ENCODE measurements around the gene TBRG4.

TBRG4 gene

DNA sequence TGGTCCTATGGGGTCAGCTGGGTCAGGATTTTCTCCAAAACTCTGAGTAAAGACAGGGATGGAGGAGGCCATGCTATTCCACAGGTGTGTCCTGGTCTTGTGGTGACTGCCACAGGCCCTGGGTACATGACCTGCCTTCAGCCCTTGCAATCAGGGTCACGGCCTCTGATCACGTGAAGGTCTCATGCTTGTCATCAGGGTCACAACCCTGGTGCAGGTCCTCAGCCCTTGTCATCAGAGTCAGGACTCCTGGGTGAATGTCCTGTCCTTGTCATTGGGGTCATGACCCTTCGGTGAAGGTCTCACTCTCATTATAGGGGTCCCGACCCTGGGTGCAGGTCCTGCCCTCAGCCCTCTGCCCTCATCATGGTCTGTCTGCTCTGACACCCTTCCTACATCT lies 21.9 kb upstream of the TBRG4 start:
- H4K20me1 ChIP-seq (ENCODE audit: control insufficient read depth, insufficient read depth, low read depth, low read length), result no peaks in the 10 kb centered on the region
- no peaks in the 10 kb centered on the region for H3K36me3 ChIP-seq (ENCODE audit: control insufficient read depth, low read length)
- H3K9me3 ChIP-seq (ENCODE audit: control insufficient read depth, insufficient read depth, low read length), result no peaks in the 10 kb centered on the region
- H3K4me3 ChIP-seq (ENCODE audit: low read length), result no peak overlapping the region
- peaks cover 4% of the 10 kb centered on the region; the same call in 1 of the 2 replicates for H3F3A ChIP-seq (ENCODE audit: control insufficient read depth, insufficient read depth)
- H3K79me2 ChIP-seq (ENCODE audit: control insufficient read depth, low read length), result no peaks in the 10 kb centered on the region
- no peaks in the 10 kb centered on the region for H3K27me3 ChIP-seq (ENCODE audit: control insufficient read depth, low read length)
- H3K27ac ChIP-seq (ENCODE audit: low read depth, low read length), result no peak overlapping the region
- H3K4me1 ChIP-seq (ENCODE audit: control insufficient read depth, low read length), result peaks cover 14% of the 10 kb centered on the region
- H3K9me2 ChIP-seq (replicated peaks; ENCODE audit: control insufficient read depth, low read length), result no peaks in the 10 kb centered on the region
- TF ChIP-seq EZH2phosphoT487 (IDR thresholded peaks at IDR 0.05; ENCODE audit: borderline replicate concordance, low read length), result no peak
- no peak for TF ChIP-seq CTCF (IDR thresholded peaks at IDR 0.05; ENCODE audit: low read depth, low read length, poor library complexity, severe bottlenecking)
- H3K4me2 ChIP-seq (ENCODE audit: low read length), result no peak overlapping the region

- Histone ChIP-seq H3K27me3 (ENCODE audit: control insufficient read depth, low read length) (no peaks in the 10 kb centered on the region), H3K4me1 (ENCODE audit: control insufficient read depth, low read length) (peaks cover 8% of the 10 kb centered on the region), H3K4me2 (ENCODE audit: low read length) (no peak overlapping the region), H3K79me2 (ENCODE audit: control insufficient read depth, low read length) (no peaks in the 10 kb centered on the region), H3K27ac (ENCODE audit: low read depth, low read length) (no peak overlapping the region), H3K9me3 (ENCODE audit: control insufficient read depth, insufficient read depth, low read length) (no peaks in the 10 kb centered on the region), H4K20me1 (ENCODE audit: control insufficient read depth, insufficient read depth, low read depth, low read length) (no peaks in the 10 kb centered on the region), H3K4me3 (ENCODE audit: low read length) (no peak overlapping the region), H3F3A (ENCODE audit: control insufficient read depth, insufficient read depth) (peaks cover 4% of the 10 kb centered on the region; the same call in 1 of the 2 replicates), H3K9me2 (replicated peaks; ENCODE audit: control insufficient read depth, low read length) (no peaks in the 10 kb centered on the region), H3K36me3 (ENCODE audit: control insufficient read depth, low read length) (no peaks in the 10 kb centered on the region)
- TF ChIP-seq CTCF (IDR thresholded peaks at IDR 0.05; ENCODE audit: low read depth, low read length, poor library complexity, severe bottlenecking) (no peak), EZH2phosphoT487 (IDR thresholded peaks at IDR 0.05; ENCODE audit: borderline replicate concordance, low read length) (no peak)
These were observed 21.3 kb upstream of the TBRG4 start for GRCh38 chr7:45132708-45133320.

DNA sequence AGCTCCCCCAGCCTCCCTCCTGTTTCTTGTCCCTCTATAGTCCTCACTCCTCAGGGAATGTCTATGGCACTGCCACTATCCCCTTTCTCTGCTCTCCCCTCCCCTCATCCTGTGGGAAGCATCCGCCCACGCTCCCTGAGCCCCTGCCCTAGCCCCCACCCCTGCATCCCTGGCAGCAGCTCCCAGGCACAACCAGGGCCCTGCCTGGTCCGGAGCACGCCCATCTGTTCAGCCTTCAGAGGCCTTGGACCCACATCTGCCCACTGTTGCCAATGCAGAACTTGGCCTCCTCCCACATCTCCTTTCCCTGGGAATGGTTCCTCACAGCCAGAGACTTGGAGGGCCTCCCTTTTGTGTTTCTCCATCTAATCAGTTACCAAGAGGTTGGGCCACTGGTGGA lies 20.4 kb upstream of the TBRG4 start:
- Histone ChIP-seq H3K4me3 (ENCODE audit: low read length) (no peak overlapping the region), H3K79me2 (ENCODE audit: control insufficient read depth, low read length) (no peaks in the 10 kb centered on the region), H3F3A (ENCODE audit: control insufficient read depth, insufficient read depth) (0 out of 2 replicates have a peak, but pooled peaks cover 2% of the 10 kb centered on the region), H3K4me1 (ENCODE audit: control insufficient read depth, low read length) (peaks cover 7% of the 10 kb centered on the region), H4K20me1 (ENCODE audit: control insufficient read depth, insufficient read depth, low read depth, low read length) (no peaks in the 10 kb centered on the region), H3K36me3 (ENCODE audit: control insufficient read depth, low read length) (no peaks in the 10 kb centered on the region), H3K4me2 (ENCODE audit: low read length) (no peak overlapping the region), H3K9me3 (ENCODE audit: control insufficient read depth, insufficient read depth, low read length) (no peaks in the 10 kb centered on the region), H3K9me2 (replicated peaks; ENCODE audit: control insufficient read depth, low read length) (no peaks in the 10 kb centered on the region), H3K27ac (ENCODE audit: low read depth, low read length) (no peak overlapping the region), H3K27me3 (ENCODE audit: control insufficient read depth, low read length) (no peaks in the 10 kb centered on the region)
- TF ChIP-seq EZH2phosphoT487 (IDR thresholded peaks at IDR 0.05; ENCODE audit: borderline replicate concordance, low read length) (no peak), CTCF (IDR thresholded peaks at IDR 0.05; ENCODE audit: low read depth, low read length, poor library complexity, severe bottlenecking) (no peak)
